H1 (cell line): Measurements from ENCODE around the gene TMEM163.

Experiments used
- CEBPB ChIP-seq: IDR thresholded peaks from 2 replicates; pipeline ENCODE4 v1.6.1; 2012; ENCODE audit warnings: low read depth, low read length
- CHD2 ChIP-seq: IDR thresholded peaks from 2 replicates; pipeline ENCODE4 v1.6.1; 2012; ENCODE audit warnings: low read length, improper control_type of control experiment
- POLR2A ChIP-seq, 2 experiments: IDR thresholded peaks; 1 replicate in 1 of 2; 2 replicates in 1 of 2; pipeline ENCODE4 v1.6.1; 2011; ENCODE audit warnings: low read depth in 2 of 2, low read length in 2 of 2, mild to moderate bottlenecking in 2 of 2; ENCODE audit errors: control extremely low read depth in 1 of 2
- TF ChIP-seq, protein P1 (sequence below): IDR thresholded peaks from 2 replicates; pipeline ENCODE4 v1.6.1; 2012; ENCODE audit warnings: low read length, inconsistent platforms

GRCh38 chr2:134500211-134500935, 218.4 kb downstream of the TMEM163 start:
- TF ChIP-seq, protein P1, sequence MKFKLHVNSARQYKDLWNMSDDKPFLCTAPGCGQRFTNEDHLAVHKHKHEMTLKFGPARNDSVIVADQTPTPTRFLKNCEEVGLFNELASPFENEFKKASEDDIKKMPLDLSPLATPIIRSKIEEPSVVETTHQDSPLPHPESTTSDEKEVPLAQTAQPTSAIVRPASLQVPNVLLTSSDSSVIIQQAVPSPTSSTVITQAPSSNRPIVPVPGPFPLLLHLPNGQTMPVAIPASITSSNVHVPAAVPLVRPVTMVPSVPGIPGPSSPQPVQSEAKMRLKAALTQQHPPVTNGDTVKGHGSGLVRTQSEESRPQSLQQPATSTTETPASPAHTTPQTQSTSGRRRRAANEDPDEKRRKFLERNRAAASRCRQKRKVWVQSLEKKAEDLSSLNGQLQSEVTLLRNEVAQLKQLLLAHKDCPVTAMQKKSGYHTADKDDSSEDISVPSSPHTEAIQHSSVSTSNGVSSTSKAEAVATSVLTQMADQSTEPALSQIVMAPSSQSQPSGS, result no peak
- TF ChIP-seq CHD2 (no peak), CEBPB (0 out of 2 replicates have a peak, but pooled peaks have one; percentile 4), POLR2A (IDR thresholded peaks at IDR 0.05; ENCODE audit: control extremely low read depth in 1 of 2, low read depth in 2 of 2, low read length in 2 of 2) (no peak)
